ENCODE measurements around the gene BLZF1.

- TF ChIP-seq, protein P1, sequence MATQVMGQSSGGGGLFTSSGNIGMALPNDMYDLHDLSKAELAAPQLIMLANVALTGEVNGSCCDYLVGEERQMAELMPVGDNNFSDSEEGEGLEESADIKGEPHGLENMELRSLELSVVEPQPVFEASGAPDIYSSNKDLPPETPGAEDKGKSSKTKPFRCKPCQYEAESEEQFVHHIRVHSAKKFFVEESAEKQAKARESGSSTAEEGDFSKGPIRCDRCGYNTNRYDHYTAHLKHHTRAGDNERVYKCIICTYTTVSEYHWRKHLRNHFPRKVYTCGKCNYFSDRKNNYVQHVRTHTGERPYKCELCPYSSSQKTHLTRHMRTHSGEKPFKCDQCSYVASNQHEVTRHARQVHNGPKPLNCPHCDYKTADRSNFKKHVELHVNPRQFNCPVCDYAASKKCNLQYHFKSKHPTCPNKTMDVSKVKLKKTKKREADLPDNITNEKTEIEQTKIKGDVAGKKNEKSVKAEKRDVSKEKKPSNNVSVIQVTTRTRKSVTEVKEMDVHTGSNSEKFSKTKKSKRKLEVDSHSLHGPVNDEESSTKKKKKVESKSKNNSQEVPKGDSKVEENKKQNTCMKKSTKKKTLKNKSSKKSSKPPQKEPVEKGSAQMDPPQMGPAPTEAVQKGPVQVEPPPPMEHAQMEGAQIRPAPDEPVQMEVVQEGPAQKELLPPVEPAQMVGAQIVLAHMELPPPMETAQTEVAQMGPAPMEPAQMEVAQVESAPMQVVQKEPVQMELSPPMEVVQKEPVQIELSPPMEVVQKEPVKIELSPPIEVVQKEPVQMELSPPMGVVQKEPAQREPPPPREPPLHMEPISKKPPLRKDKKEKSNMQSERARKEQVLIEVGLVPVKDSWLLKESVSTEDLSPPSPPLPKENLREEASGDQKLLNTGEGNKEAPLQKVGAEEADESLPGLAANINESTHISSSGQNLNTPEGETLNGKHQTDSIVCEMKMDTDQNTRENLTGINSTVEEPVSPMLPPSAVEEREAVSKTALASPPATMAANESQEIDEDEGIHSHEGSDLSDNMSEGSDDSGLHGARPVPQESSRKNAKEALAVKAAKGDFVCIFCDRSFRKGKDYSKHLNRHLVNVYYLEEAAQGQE (IDR thresholded peaks at IDR 0.05), result no peak
- TF ChIP-seq POLR2A (IDR thresholded peaks at IDR 0.05; ENCODE audit: low read length), result no peak
- no peak for TF ChIP-seq RCOR1 (IDR thresholded peaks at IDR 0.05; ENCODE audit: low read depth, low read length)
These were observed 6.7 kb upstream of the BLZF1 start for GRCh38 chr1:169361281-169361680.
